ENCODE results near the gene PLXNA4.

DNA sequence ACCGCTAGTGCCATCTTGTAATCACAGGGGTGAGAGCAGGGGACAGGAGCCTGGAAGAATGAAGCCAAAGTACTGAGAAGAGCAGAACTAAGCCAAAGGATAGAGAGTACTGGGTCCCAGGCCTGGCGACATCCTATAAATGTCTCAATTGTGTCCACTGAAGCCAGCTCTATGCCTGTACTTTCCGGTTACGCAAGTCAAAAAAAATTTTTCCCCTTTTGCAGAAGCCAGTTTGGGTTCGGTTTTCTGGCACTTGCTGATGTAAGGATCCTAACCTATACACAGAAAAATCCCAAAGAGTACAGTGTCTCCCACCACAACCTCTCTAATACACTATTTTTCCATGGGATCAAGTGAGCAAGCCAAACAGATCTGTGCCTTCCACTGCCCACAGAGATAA is 61.1 kb downstream of the PLXNA4 start:
- TF ChIP-seq, protein P1, sequence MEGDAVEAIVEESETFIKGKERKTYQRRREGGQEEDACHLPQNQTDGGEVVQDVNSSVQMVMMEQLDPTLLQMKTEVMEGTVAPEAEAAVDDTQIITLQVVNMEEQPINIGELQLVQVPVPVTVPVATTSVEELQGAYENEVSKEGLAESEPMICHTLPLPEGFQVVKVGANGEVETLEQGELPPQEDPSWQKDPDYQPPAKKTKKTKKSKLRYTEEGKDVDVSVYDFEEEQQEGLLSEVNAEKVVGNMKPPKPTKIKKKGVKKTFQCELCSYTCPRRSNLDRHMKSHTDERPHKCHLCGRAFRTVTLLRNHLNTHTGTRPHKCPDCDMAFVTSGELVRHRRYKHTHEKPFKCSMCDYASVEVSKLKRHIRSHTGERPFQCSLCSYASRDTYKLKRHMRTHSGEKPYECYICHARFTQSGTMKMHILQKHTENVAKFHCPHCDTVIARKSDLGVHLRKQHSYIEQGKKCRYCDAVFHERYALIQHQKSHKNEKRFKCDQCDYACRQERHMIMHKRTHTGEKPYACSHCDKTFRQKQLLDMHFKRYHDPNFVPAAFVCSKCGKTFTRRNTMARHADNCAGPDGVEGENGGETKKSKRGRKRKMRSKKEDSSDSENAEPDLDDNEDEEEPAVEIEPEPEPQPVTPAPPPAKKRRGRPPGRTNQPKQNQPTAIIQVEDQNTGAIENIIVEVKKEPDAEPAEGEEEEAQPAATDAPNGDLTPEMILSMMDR (IDR thresholded peaks at IDR 0.05): no peak
- TF ChIP-seq POLR2A (IDR thresholded peaks at IDR 0.05): no peak

All from lower leg skin (tissue), 3 donors.